ENCODE results near the gene NAA16. TPM values are rescaled to one million over a fixed set of nuclear protein-coding genes. Genes with fewer than 3 reads are reported as not detected.
A peak's percentile ranks its signal among the peaks of the same experiment; 100 is the strongest.
"Not testable (repeated sequence)": the region's sequence is repeated elsewhere in the genome, so short reads cannot be mapped to it uniquely, and the experiment has no call there.

Gene NAA16
- total RNA-seq, 1 experiment from 2014 or later: 32.4 TPM

DNA sequence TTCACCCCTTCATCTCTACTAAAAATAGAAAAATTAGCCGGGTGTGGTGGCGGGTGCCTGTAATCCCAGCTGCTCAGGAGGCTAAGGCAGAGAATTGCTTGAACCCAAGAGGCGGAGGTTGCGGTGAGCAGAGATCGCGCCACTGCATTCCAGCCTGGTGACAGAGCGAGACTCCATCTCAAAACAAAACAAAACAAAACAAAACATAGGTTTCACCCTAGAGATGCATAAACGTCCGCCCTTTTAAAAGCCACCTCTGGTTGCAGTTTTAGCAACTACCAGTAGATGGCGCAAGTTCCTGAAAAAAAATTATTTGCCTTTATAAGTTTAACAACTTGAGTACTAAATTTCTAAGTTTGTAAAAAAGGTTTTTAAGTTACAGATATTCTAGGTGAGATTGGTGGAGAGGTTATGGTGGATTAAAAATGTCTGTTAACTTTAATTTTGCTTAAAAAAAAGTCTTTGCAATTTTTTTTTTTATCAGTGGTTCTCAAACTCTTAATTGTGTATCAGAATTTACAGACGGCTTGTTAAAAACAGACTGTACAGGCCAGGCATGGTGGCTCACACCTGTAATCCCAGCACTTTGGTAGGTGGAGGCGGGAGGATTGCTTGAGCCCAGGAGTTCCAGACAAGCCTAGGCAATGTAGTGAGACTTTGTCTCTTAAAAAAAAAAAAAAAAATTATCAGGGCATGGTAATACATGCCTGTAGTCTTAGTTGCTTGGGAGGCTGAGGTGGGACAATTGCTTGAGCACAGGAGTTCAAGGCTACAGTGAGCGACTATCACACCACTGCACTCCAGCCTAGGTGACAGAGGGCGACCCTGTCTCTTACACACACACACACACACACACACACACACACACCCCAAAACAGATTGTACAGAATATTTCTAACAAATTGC lies 42.1 kb downstream of the NAA16 start:
- POLR2A ChIA-PET: no interaction called here
- peaks cover 13% of the 10 kb centered on the region for H3K4me1 Mint-ChIP-seq (ENCODE audit: low read depth, unreplicated experiment)
- DNase-seq: peak in 1 of 2 experiments; percentile 53
- no peak overlapping the region for H3K4me3 Mint-ChIP-seq (ENCODE audit: unreplicated experiment)
- H3K4me1 ChIP-seq: peaks cover 10% of the 10 kb centered on the region
- no peaks in the 10 kb centered on the region for H3K27me3 Mint-ChIP-seq (ENCODE audit: insufficient read depth, unreplicated experiment)
- CTCF ChIA-PET: no interaction called here
- TF ChIP-seq, protein P1, sequence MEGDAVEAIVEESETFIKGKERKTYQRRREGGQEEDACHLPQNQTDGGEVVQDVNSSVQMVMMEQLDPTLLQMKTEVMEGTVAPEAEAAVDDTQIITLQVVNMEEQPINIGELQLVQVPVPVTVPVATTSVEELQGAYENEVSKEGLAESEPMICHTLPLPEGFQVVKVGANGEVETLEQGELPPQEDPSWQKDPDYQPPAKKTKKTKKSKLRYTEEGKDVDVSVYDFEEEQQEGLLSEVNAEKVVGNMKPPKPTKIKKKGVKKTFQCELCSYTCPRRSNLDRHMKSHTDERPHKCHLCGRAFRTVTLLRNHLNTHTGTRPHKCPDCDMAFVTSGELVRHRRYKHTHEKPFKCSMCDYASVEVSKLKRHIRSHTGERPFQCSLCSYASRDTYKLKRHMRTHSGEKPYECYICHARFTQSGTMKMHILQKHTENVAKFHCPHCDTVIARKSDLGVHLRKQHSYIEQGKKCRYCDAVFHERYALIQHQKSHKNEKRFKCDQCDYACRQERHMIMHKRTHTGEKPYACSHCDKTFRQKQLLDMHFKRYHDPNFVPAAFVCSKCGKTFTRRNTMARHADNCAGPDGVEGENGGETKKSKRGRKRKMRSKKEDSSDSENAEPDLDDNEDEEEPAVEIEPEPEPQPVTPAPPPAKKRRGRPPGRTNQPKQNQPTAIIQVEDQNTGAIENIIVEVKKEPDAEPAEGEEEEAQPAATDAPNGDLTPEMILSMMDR (IDR thresholded peaks at IDR 0.05; ENCODE audit: insufficient read depth in 1 of 2, low read depth in 1 of 2, low read length in 1 of 2, severe bottlenecking in 1 of 2, unreplicated experiment in 1 of 2): peak; percentile 69 to 83
- H3K4me3 ChIP-seq (ENCODE audit: low read depth, low read length): no peak overlapping the region
- no peaks in the 10 kb centered on the region for H3K9me3 ChIP-seq
- no peaks in the 10 kb centered on the region for H3K36me3 ChIP-seq (ENCODE audit: control insufficient read depth, insufficient read depth, low read length)
- no TSS peak for BruUV-seq (replicated peaks)
- H3K36me3 Mint-ChIP-seq (ENCODE audit: insufficient read depth, unreplicated experiment): peaks cover 33% of the 10 kb centered on the region
- intact Hi-C loops (cut with micrococcal nuclease; ENCODE audit: unreplicated experiment): loop anchor here (2.0 to 10.0 kb wide), 2 partner anchors 300 to 762 kb away; no protein-coding TSS in a partner anchor
- H3K27ac Mint-ChIP-seq (ENCODE audit: unreplicated experiment): peak overlapping the region; percentile 51
- no peaks in the 10 kb centered on the region for H3K27me3 ChIP-seq (replicated peaks; ENCODE audit: control insufficient read depth, insufficient read depth, low read length)
- H3K9me3 Mint-ChIP-seq (ENCODE audit: unreplicated experiment): no peaks in the 10 kb centered on the region

DNA sequence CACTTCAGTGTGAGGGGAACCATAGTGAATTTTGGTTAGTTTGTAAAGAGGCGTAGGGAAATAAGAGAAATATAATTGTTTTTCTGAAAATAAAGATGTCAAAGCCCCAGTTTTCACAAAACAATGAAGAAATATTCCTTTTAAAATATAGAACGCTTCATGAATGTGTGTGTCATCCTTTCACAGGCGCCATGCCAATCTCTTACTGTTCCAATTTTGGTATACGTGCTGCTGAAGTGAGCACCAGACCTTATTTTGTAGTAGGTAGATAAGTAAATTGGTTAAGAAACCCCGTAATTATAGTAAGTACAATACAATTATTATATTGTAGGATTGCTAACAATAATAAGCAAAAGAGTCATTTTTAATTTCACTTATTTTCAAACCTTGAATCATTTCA lies 43.3 kb downstream of the NAA16 start:
- BruUV-seq (replicated peaks): no TSS peak
- Mint-ChIP-seq H3K4me3 (ENCODE audit: unreplicated experiment) (no peak overlapping the region), H3K27me3 (ENCODE audit: insufficient read depth, unreplicated experiment) (no peaks in the 10 kb centered on the region), H3K36me3 (ENCODE audit: insufficient read depth, unreplicated experiment) (peaks cover 30% of the 10 kb centered on the region), H3K9me3 (ENCODE audit: unreplicated experiment) (no peaks in the 10 kb centered on the region), H3K4me1 (ENCODE audit: low read depth, unreplicated experiment) (peaks cover 13% of the 10 kb centered on the region), H3K27ac (ENCODE audit: unreplicated experiment) (no peak overlapping the region)
- ChIA-PET POLR2A (no interaction called here), CTCF (no interaction called here)
- H3K9me3 ChIP-seq: no peaks in the 10 kb centered on the region
- no peak overlapping the region for H3K4me3 ChIP-seq (ENCODE audit: low read depth, low read length)
- DNase-seq: no peak
- intact Hi-C loops (cut with micrococcal nuclease; ENCODE audit: unreplicated experiment): loop anchor here (10.0 kb wide), 1 partner anchor 760 kb away; no protein-coding TSS in a partner anchor
- no peaks in the 10 kb centered on the region for H3K27me3 ChIP-seq (replicated peaks; ENCODE audit: control insufficient read depth, insufficient read depth, low read length)
- TF ChIP-seq, protein P1 (IDR thresholded peaks at IDR 0.05; ENCODE audit: insufficient read depth in 1 of 2, low read depth in 1 of 2, low read length in 1 of 2, severe bottlenecking in 1 of 2, unreplicated experiment in 1 of 2): no peak
- H3K4me1 ChIP-seq: peaks cover 10% of the 10 kb centered on the region
- no peaks in the 10 kb centered on the region for H3K36me3 ChIP-seq (ENCODE audit: control insufficient read depth, insufficient read depth, low read length)

DNA sequence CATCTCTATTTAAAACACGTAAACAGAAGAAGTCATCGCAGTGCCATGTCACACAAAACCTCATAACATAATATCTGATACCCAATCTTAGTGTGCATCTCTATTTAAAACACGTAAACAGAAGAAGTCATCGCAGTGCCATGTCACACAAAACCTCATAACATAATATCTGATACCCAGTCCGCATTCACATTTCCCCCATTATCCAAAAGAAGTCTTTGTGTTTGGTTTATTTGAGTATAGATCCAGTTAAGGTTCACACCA lies 45.2 kb downstream of the NAA16 start:
- H3K4me1 ChIP-seq: peaks cover 10% of the 10 kb centered on the region
- BruUV-seq (replicated peaks); H3K9me3 ChIP-seq; H3K27ac Mint-ChIP-seq (ENCODE audit: unreplicated experiment); H3K4me3 ChIP-seq (ENCODE audit: low read depth, low read length); POLR2A ChIA-PET; H3K9me3 Mint-ChIP-seq (ENCODE audit: unreplicated experiment); H3K36me3 ChIP-seq (ENCODE audit: control insufficient read depth, insufficient read depth, low read length); H3K27me3 Mint-ChIP-seq (ENCODE audit: insufficient read depth, unreplicated experiment); DNase-seq; H3K4me3 Mint-ChIP-seq (ENCODE audit: unreplicated experiment); CTCF ChIA-PET; H3K27me3 ChIP-seq (replicated peaks; ENCODE audit: control insufficient read depth, insufficient read depth, low read length): not testable (repeated sequence)
- intact Hi-C loops (cut with micrococcal nuclease; ENCODE audit: unreplicated experiment): loop anchor here (10.0 kb wide), 1 partner anchor 758 kb away; no protein-coding TSS in a partner anchor
- Mint-ChIP-seq H3K36me3 (ENCODE audit: insufficient read depth, unreplicated experiment) (peaks cover 21% of the 10 kb centered on the region), H3K4me1 (ENCODE audit: low read depth, unreplicated experiment) (peaks cover 16% of the 10 kb centered on the region)

All from Caco-2 (cell line).